ENCODE results near the gene IRAK2. TPM values are rescaled to one million over a fixed set of nuclear protein-coding genes. Genes with fewer than 3 reads are reported as not detected.

Gene IRAK2
- total and polyA plus RNA-seq, 2 experiments from 2014 or later, result 2.5 to 3.7 TPM

DNA sequence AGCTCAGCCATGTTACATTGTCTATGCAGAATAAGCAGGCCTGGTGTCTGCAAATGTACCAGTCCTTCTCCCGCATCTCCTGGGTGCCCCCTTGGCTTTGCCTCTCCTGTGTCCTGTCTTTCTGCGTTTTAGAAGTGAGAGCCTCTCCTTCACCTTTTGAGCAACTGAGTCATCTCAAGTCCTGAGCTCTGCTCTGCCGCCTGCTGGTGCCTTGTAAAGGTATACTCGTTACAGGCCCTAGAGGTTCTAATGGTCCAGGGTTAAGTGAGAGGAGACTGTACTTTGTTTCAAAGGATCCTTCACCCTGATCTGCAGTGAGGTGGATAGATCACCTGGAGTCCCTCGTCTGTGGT is 115.4 kb downstream of the IRAK2 start:
- Histone ChIP-seq H3K27me3 (no peaks in the 10 kb centered on the region), H3K36me3 (replicated peaks; ENCODE audit: insufficient read depth, low read depth) (no peaks in the 10 kb centered on the region), H3K4me3 (no peak overlapping the region), H4K20me1 (ENCODE audit: insufficient read depth, poor library complexity, severe bottlenecking) (peaks cover 5% of the 10 kb centered on the region), H3K9me2 (replicated peaks; ENCODE audit: insufficient read depth) (no peaks in the 10 kb centered on the region), H3K9me3 (ENCODE audit: low read depth) (no peaks in the 10 kb centered on the region), H3K4me2 (no peak overlapping the region), H2AFZ (no peak overlapping the region), H3K27ac (no peak overlapping the region), H3K79me2 (peaks cover 17% of the 10 kb centered on the region), H3K4me1 (ENCODE audit: insufficient read depth) (no peaks in the 10 kb centered on the region)
- no peak for TF ChIP-seq EZH2 (IDR thresholded peaks at IDR 0.05; ENCODE audit: borderline replicate concordance)
- TF ChIP-seq EZH2phosphoT487 (IDR thresholded peaks at IDR 0.05; ENCODE audit: low read depth, severe bottlenecking, unreplicated experiment), result no peak
- TF ChIP-seq, protein P1, sequence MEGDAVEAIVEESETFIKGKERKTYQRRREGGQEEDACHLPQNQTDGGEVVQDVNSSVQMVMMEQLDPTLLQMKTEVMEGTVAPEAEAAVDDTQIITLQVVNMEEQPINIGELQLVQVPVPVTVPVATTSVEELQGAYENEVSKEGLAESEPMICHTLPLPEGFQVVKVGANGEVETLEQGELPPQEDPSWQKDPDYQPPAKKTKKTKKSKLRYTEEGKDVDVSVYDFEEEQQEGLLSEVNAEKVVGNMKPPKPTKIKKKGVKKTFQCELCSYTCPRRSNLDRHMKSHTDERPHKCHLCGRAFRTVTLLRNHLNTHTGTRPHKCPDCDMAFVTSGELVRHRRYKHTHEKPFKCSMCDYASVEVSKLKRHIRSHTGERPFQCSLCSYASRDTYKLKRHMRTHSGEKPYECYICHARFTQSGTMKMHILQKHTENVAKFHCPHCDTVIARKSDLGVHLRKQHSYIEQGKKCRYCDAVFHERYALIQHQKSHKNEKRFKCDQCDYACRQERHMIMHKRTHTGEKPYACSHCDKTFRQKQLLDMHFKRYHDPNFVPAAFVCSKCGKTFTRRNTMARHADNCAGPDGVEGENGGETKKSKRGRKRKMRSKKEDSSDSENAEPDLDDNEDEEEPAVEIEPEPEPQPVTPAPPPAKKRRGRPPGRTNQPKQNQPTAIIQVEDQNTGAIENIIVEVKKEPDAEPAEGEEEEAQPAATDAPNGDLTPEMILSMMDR (IDR thresholded peaks at IDR 0.05; ENCODE audit: poor library complexity), result no peak
- WGBS (ENCODE audit: low lambda C conversion rate, missing lambda C conversion rate), result 83% methylated on average over 5 of the region's 5 CpGs
- DNase-seq (ENCODE audit: low spot score), result no peak

- Histone ChIP-seq H3K4me2 (no peak overlapping the region), H3K9me2 (replicated peaks; ENCODE audit: insufficient read depth) (no peaks in the 10 kb centered on the region), H3K9me3 (ENCODE audit: low read depth) (no peaks in the 10 kb centered on the region), H3K36me3 (replicated peaks; ENCODE audit: insufficient read depth, low read depth) (no peaks in the 10 kb centered on the region), H3K4me3 (no peak overlapping the region), H3K4me1 (ENCODE audit: insufficient read depth) (no peaks in the 10 kb centered on the region), H3K27ac (no peak overlapping the region), H3K79me2 (peaks cover 16% of the 10 kb centered on the region), H2AFZ (no peak overlapping the region), H3K27me3 (no peaks in the 10 kb centered on the region), H4K20me1 (ENCODE audit: insufficient read depth, poor library complexity, severe bottlenecking) (peaks cover 5% of the 10 kb centered on the region)
- no peak for DNase-seq (ENCODE audit: low spot score)
- TF ChIP-seq EZH2 (IDR thresholded peaks at IDR 0.05; ENCODE audit: borderline replicate concordance) (no peak), EZH2phosphoT487 (IDR thresholded peaks at IDR 0.05; ENCODE audit: low read depth, severe bottlenecking, unreplicated experiment) (no peak)
- TF ChIP-seq, protein P1 (IDR thresholded peaks at IDR 0.05; ENCODE audit: poor library complexity), result no peak
- WGBS (ENCODE audit: low lambda C conversion rate, missing lambda C conversion rate), result 95% methylated on average over 6 of the region's 6 CpGs
These were observed 115.9 kb downstream of the IRAK2 start for GRCh38 chr3:10280571-10280970.

GRCh38 chr3:10281951-10282350 is 117.2 kb downstream of the IRAK2 start:
- 98% methylated on average over 5 of the region's 5 CpGs for WGBS (ENCODE audit: low lambda C conversion rate, missing lambda C conversion rate)
- Histone ChIP-seq H3K9me2 (replicated peaks; ENCODE audit: insufficient read depth) (no peaks in the 10 kb centered on the region), H3K9me3 (ENCODE audit: low read depth) (no peaks in the 10 kb centered on the region), H3K27ac (no peak overlapping the region), H3K36me3 (replicated peaks; ENCODE audit: insufficient read depth, low read depth) (no peaks in the 10 kb centered on the region), H4K20me1 (ENCODE audit: insufficient read depth, poor library complexity, severe bottlenecking) (peaks cover 4% of the 10 kb centered on the region), H3K4me3 (no peak overlapping the region), H3K4me1 (ENCODE audit: insufficient read depth) (no peaks in the 10 kb centered on the region), H3K79me2 (peaks cover 5% of the 10 kb centered on the region), H2AFZ (no peak overlapping the region), H3K4me2 (no peak overlapping the region), H3K27me3 (no peaks in the 10 kb centered on the region)
- no peak for TF ChIP-seq EZH2phosphoT487 (IDR thresholded peaks at IDR 0.05; ENCODE audit: low read depth, severe bottlenecking, unreplicated experiment)
- no peak for TF ChIP-seq EZH2 (IDR thresholded peaks at IDR 0.05; ENCODE audit: borderline replicate concordance)
- TF ChIP-seq, protein P1 (IDR thresholded peaks at IDR 0.05; ENCODE audit: poor library complexity), result no peak
- no peak for DNase-seq (ENCODE audit: low spot score)

DNA sequence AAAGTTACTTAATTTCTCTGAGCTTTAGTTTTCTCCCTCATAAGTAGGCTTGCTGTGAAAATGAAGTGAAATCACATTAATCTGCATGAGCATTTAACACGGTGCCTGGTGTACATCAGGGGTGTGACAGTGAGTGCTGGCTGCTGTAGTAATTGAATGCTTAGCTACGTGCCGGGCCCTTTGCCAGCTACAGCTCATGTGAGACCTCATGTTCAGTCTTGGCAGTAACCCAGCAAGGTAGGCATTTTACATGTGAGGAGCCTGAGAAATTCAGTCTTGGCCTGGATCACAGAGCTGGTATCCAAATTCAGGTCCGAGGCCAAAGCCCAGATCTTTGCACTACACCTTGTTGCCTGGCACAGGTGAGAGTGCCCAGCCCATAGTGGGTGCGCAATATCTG is 118.9 kb downstream of the IRAK2 start:
- TF ChIP-seq, protein P1 (IDR thresholded peaks at IDR 0.05; ENCODE audit: poor library complexity), result no peak
- no peaks in the 10 kb centered on the region for H3K27me3 ChIP-seq
- WGBS (ENCODE audit: low lambda C conversion rate, missing lambda C conversion rate), result 85% methylated on average over 5 of the region's 5 CpGs
- no peak overlapping the region for H3K4me2 ChIP-seq
- no peaks in the 10 kb centered on the region for H3K36me3 ChIP-seq (replicated peaks; ENCODE audit: insufficient read depth, low read depth)
- H3K27ac ChIP-seq, result no peak overlapping the region
- no peak overlapping the region for H2AFZ ChIP-seq
- H3K4me1 ChIP-seq (ENCODE audit: insufficient read depth), result no peaks in the 10 kb centered on the region
- no peak for DNase-seq (ENCODE audit: low spot score)
- H3K4me3 ChIP-seq, result no peak overlapping the region
- no peaks in the 10 kb centered on the region for H3K79me2 ChIP-seq
- H3K9me2 ChIP-seq (replicated peaks; ENCODE audit: insufficient read depth), result no peaks in the 10 kb centered on the region
- no peaks in the 10 kb centered on the region for H4K20me1 ChIP-seq (ENCODE audit: insufficient read depth, poor library complexity, severe bottlenecking)
- no peaks in the 10 kb centered on the region for H3K9me3 ChIP-seq (ENCODE audit: low read depth)
